IMR-90 (cell line): Measurements from ENCODE around the gene ENOX1.

ENCODE experiments used
- CTCF ChIP-seq: conservative IDR thresholded peaks from 2 replicates; pipeline ENCODE4 v1.5.1; 2012; ENCODE audit warnings: mild to moderate bottlenecking, low read depth, low read length, improper control_type of control experiment
- MAZ ChIP-seq: IDR thresholded peaks from 2 replicates; pipeline ENCODE4 v1.6.1; 2012; ENCODE audit warnings: low read depth, mild to moderate bottlenecking, low read length, improper control_type of control experiment, moderate library complexity, borderline replicate concordance

- no peak for TF ChIP-seq CTCF
- no peak for TF ChIP-seq MAZ
These were observed 354.9 kb downstream of the ENOX1 start for GRCh38 chr13:43431841-43432240.
